Fibroblast of pulmonary artery (primary cell): ENCODE data around the gene ACTC1.

Source experiments
- DNase-seq: peaks from one replicate; pipeline ENCODE4 v3.0.0-alpha.2; 2010; ENCODE audit warnings: low read depth
- H3K4me3 ChIP-seq: replicated peaks from 2 replicates; pipeline ENCODE4 v1.5.1; 2011; ENCODE audit warnings: low read depth, mild to moderate bottlenecking, control low read depth, low read length, moderate library complexity
- TF ChIP-seq, protein P1 (sequence below): IDR thresholded peaks from 2 replicates; pipeline ENCODE4 v1.5.1; 2011; ENCODE audit warnings: mild to moderate bottlenecking, control low read depth, low read length, inconsistent platforms; ENCODE audit errors: missing control alignments

Gene ACTC1

GRCh38 chr15:34760909-34761308 is 34.4 kb downstream of the ACTC1 start:
- DNase-seq = no peak
- TF ChIP-seq, protein P1, sequence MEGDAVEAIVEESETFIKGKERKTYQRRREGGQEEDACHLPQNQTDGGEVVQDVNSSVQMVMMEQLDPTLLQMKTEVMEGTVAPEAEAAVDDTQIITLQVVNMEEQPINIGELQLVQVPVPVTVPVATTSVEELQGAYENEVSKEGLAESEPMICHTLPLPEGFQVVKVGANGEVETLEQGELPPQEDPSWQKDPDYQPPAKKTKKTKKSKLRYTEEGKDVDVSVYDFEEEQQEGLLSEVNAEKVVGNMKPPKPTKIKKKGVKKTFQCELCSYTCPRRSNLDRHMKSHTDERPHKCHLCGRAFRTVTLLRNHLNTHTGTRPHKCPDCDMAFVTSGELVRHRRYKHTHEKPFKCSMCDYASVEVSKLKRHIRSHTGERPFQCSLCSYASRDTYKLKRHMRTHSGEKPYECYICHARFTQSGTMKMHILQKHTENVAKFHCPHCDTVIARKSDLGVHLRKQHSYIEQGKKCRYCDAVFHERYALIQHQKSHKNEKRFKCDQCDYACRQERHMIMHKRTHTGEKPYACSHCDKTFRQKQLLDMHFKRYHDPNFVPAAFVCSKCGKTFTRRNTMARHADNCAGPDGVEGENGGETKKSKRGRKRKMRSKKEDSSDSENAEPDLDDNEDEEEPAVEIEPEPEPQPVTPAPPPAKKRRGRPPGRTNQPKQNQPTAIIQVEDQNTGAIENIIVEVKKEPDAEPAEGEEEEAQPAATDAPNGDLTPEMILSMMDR = no peak
- no peak overlapping the region for H3K4me3 ChIP-seq

GRCh38 chr15:34759992-34760391 is 35.4 kb downstream of the ACTC1 start:
- no peak overlapping the region for H3K4me3 ChIP-seq
- no peak for DNase-seq
- TF ChIP-seq, protein P1 = no peak

- TF ChIP-seq, protein P1 = no peak
- H3K4me3 ChIP-seq = no peak overlapping the region
- no peak for DNase-seq
These were observed 36.0 kb downstream of the ACTC1 start for GRCh38 chr15:34759347-34759746.

- DNase-seq = no peak
- H3K4me3 ChIP-seq = no peak overlapping the region
- TF ChIP-seq, protein P1 = no peak
These were observed 38.1 kb downstream of the ACTC1 start for GRCh38 chr15:34757262-34757661.

DNA sequence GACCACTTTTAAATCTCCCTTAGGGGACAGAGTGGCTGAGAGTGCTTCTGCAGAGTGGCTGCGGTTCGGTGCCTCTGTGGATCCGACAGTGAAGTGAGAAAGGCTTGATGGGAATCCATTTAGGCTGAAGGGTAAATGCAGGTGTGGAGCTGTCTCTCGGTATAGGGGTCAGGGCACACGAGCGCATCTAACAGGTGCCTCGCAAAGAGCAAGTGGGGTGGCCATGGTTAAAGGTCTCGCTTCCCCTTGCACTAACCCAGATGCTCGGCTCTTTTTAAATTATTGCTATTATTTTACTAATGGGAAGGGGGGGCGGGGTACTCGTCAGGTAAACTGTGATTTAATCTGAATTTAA is 40.0 kb downstream of the ACTC1 start:
- DNase-seq = no peak
- H3K4me3 ChIP-seq = no peak overlapping the region
- TF ChIP-seq, protein P1 = no peak

DNA sequence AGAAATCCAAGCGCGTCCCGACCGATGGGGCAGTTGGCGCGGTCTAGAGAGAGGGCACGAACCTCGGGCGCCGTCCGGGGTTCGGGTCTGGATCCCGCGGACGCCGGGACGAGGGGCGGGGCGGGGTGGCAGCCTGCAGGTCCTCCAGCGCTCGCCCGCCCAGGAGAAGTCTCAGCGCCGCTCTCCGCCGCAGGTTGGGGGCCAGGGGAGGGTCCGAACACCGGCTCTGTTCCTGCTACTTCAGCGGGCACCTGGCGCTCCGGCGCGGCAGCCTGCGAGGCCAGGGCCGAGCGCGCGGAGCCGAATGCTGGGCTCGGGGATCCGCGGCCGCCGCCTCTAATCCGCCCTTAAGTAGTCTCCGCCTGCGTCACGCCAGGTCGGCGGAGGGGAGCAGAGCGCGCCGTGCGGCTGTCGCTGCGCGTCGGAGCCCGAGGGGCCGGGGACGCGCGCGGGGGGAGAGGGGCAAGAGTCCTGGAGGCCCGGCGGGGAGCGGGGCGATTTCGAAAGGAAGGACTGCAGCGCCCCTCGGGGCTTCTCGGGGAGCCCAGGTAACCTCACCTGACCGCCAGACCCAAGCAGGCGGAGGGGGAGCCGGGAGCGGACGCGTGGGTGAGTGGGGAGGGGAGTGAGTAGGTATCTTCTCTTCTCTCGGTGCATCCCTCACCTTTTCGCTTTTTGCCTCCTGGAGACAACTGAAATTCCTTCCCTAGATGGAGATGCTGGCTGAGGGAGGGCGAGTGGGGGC is 40.5 kb downstream of the ACTC1 start, which contains the start of gene GJD2:
GJD2 (minus strand) TSS at position 325 of the 745 bp plus-strand sequence. CDS start 510 bp downstream, outside the sequence.
- H3K4me3 ChIP-seq = no peak within 1 kb of the TSS
- TF ChIP-seq, protein P1 = no peak
- DNase-seq = no peak

DNA sequence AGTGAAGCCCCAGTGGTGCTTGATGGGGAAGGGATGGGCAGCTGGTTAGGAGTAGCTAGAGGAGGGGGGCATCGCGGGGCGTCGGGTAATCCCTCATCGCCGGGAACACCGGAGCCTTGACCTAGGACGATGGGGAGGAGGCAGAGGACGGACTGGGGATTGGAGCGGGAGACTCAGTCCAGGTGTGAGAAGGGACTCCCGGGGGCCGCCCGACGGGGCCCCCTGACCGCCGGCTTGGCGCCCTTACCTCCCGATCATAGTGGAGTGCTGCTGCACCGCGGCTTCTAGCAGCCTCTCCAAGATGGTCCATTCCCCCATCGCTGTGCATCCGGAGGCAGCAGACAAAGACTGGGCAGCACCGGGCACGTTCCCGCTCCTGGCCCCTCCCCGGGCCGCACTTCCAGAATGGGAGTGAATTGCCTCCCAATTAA is 41.2 kb downstream of the ACTC1 start:
- no peak for DNase-seq
- no peak overlapping the region for H3K4me3 ChIP-seq
- TF ChIP-seq, protein P1 = no peak
